GM12873 (cell line): Measurements from ENCODE around the gene TENM4.

Experiments used
- TF ChIP-seq, protein P1 (sequence below): IDR thresholded peaks from 2 replicates; pipeline ENCODE4 v1.5.1; 2012; ENCODE audit warnings: low read depth, mild to moderate bottlenecking, moderate library complexity, low read length, control low read depth; ENCODE audit not compliant: insufficient read depth; ENCODE audit errors: missing control alignments

The TENM4 gene

DNA sequence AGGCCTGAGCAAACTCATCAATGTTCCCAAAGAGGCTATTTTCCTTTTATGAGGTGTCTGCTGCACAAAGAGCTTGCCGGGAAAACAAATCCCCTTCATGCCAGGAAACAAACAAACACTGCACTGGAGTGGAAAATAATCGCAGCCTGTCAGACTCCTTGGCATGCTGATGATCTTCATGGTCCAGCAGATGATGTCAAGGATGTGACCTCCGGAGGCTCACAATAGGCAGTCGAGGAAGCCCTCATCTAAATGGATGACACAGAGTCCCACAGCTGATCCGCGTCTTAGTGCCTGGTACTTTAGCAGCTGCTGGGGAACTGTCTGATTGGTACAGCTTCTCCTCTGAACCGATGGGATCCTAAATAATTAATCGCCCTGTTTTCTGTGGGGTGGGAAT, 187.6 kb downstream of the TENM4 start:
- TF ChIP-seq, protein P1, sequence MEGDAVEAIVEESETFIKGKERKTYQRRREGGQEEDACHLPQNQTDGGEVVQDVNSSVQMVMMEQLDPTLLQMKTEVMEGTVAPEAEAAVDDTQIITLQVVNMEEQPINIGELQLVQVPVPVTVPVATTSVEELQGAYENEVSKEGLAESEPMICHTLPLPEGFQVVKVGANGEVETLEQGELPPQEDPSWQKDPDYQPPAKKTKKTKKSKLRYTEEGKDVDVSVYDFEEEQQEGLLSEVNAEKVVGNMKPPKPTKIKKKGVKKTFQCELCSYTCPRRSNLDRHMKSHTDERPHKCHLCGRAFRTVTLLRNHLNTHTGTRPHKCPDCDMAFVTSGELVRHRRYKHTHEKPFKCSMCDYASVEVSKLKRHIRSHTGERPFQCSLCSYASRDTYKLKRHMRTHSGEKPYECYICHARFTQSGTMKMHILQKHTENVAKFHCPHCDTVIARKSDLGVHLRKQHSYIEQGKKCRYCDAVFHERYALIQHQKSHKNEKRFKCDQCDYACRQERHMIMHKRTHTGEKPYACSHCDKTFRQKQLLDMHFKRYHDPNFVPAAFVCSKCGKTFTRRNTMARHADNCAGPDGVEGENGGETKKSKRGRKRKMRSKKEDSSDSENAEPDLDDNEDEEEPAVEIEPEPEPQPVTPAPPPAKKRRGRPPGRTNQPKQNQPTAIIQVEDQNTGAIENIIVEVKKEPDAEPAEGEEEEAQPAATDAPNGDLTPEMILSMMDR, result no peak

GRCh38 chr11:79249295-79249993, 191.4 kb downstream of the TENM4 start:
- TF ChIP-seq, protein P1, result no peak

DNA sequence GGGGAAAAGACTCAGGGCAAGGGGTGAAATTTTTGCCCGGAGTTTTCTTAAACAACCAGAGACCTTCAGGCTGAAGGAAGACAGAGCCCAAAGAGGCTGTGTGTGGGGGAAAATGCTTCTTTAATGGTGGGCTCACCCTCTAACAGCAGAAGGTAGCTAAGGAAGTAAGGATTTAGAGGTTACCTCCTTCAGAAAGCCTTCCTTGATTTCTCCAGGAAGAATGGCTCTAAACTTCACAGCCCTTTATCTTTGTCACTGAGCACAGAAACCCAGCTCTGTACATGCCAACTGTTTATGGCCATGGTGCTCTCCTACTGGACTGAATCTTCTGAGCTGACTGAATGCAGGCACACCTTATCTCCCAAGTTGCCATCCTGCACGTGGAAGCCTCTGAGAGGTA, 196.0 kb downstream of the TENM4 start:
- TF ChIP-seq, protein P1, result no peak

DNA sequence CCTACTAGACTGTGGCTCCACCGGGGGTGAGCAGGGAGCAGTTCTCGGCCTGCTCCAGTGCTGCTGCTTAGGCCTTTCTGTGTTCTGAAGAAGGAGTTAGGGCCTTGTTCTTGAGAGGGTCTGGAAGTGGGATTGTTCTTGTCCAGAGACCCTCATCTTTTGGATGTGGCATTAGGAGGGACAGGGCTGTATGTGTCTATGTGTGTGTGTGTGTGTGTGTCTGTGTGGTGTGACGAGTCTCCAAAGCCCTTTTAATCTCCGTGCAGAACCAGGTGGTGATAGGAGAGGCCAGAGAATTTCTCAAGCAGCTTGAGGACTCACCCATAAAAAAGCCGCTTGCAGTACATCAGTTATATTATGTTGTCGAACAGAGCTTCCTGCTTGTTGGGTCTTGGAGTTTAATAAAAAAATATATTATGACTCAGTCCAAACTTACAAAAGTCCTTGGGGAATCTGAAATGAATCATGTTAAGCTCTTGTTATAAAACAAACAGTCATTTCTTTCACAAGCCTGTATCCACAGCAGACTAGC, 196.5 kb downstream of the TENM4 start:
- TF ChIP-seq, protein P1, result no peak

- TF ChIP-seq, protein P1, result no peak
Measured at GRCh38 chr11:79243422-79244210, 197.2 kb downstream of the TENM4 start.

GRCh38 chr11:79242616-79243015, 198.2 kb downstream of the TENM4 start:
- TF ChIP-seq, protein P1, result no peak

DNA sequence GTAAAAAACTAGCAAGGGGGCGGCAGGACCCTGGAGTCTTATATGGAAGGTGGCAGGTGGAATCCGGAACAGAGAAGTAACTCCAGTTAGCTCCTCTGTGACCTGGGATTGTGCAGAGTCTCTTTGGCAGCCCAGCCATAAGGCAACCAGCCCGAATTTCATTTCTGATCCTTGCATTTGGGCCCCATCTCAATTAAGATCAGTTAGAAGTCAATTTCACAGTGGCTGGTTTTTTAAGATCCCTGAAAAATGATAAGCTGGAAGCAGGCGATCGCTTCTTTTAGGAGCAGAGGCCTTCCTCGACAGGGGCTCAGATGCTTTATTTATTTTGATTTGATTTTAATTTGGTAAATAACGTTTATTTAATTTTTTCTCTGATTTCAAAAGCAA, 199.0 kb downstream of the TENM4 start:
- TF ChIP-seq, protein P1, result no peak
